SK-N-SH (cell line): ENCODE data around the gene PLCG2. TPM values are rescaled to one million over a fixed set of nuclear protein-coding genes. Genes with fewer than 3 reads are reported as not detected.
"Not testable (repeated sequence)": the region's sequence is repeated elsewhere in the genome, so short reads cannot be mapped to it uniquely, and the experiment has no call there.

Experiments
- CTCF ChIA-PET: fragments of 300-600, 350-600 bp; formaldehyde crosslinking; extraction: SDS; loops from one replicate; lab custom pipeline; 2021; lab: Yijun Ruan, JAX
- POLR2A ChIA-PET: fragments of 350-600 bp; sonication (Branson Sonifier 250); formaldehyde crosslinking; extraction: SDS; loops from one replicate; lab custom pipeline; 2020; ENCODE audit warnings: antibody characterized with exemption, inconsistent platforms; lab: Yijun Ruan, JAX
- DNase-seq: peaks from one replicate; pipeline ENCODE4 v3.0.0; 2012
- H2AFZ ChIP-seq: fragments of 200-600 bp; sonication (generic); 2 replicates; pipeline ENCODE4 v1.8.1; 2016; ENCODE audit warnings: antibody characterized with exemption, mild to moderate bottlenecking, low read depth
- H3F3A ChIP-seq: fragments of 200-600 bp; sonication (generic); replicated peaks from 2 replicates; pipeline ENCODE3; 2016; ENCODE audit warnings: antibody characterized with exemption, mild to moderate bottlenecking; ENCODE audit not compliant: insufficient read depth
- H3K27ac ChIP-seq, 2 experiments: fragments of 200-500 bp in 1 of 2; fragments of 200-600 bp in 1 of 2; sonication (Bioruptor generic) in 1 of 2; sonication (generic), shearing (Covaris generic) in 1 of 2; 2 replicates each; pipeline versions ENCODE4 v1.5.1 to v1.6.1; 2014 to 2016; ENCODE audit warnings: low read depth in 2 of 2, inconsistent platforms in 1 of 2, low read length in 1 of 2, mild to moderate bottlenecking in 1 of 2, mixed read lengths in 1 of 2
- H3K27me3 ChIP-seq: fragments of 200-600 bp; sonication (generic), shearing (Covaris generic); 2 replicates; pipeline ENCODE4 v1.6.1; 2016; ENCODE audit warnings: mixed run types; ENCODE audit not compliant: insufficient read depth
- H3K36me3 ChIP-seq, 2 experiments: fragments of 200-500 bp in 1 of 2; fragments of 200-600 bp in 1 of 2; sonication (Bioruptor generic) in 1 of 2; sonication (generic) in 1 of 2; replicated peaks in 1 of 2; 2 replicates each; pipeline versions ENCODE3 to v1.5.1; 2014 to 2016; ENCODE audit warnings: low read length in 1 of 2, mild to moderate bottlenecking in 1 of 2; ENCODE audit not compliant: insufficient read depth in 2 of 2, control insufficient read depth in 1 of 2
- H3K4me1 ChIP-seq, 2 experiments: fragments of 200-500 bp in 1 of 2; fragments of 200-600 bp in 1 of 2; sonication (Bioruptor generic) in 1 of 2; sonication (generic), shearing (Covaris generic) in 1 of 2; 2 replicates each; pipeline versions ENCODE4 v1.5.1 to v1.6.1; 2014 to 2016; ENCODE audit warnings: low read depth in 1 of 2, low read length in 1 of 2, mixed run types in 1 of 2; ENCODE audit not compliant: insufficient read depth in 2 of 2, control insufficient read depth in 1 of 2
- H3K4me2 ChIP-seq: fragments of 200-600 bp; sonication (generic), shearing (Covaris generic); 2 replicates; pipeline ENCODE4 v1.6.1; 2017; ENCODE audit warnings: mixed run types
- H3K4me3 ChIP-seq, 2 experiments: fragments of 200-500 bp in 1 of 2; fragments of 200-600 bp in 1 of 2; sonication (Bioruptor generic) in 1 of 2; sonication (generic), shearing (Covaris generic) in 1 of 2; 2 replicates each; pipeline versions ENCODE4 v1.5.1 to v1.8.1; 2014 to 2016; ENCODE audit warnings: low read depth in 2 of 2, inconsistent platforms in 1 of 2, low read length in 1 of 2, mild to moderate bottlenecking in 1 of 2, mixed read lengths in 1 of 2, moderate library complexity in 1 of 2
- H3K79me2 ChIP-seq: fragments of 200-600 bp; sonication (generic); 2 replicates; pipeline ENCODE4 v1.8.1; 2017; ENCODE audit warnings: mild to moderate bottlenecking; ENCODE audit not compliant: insufficient read depth
- H3K9ac ChIP-seq: fragments of 200-600 bp; sonication (generic); 2 replicates; pipeline ENCODE4 v1.6.1; 2017; ENCODE audit warnings: mixed run types
- H3K9me2 ChIP-seq: fragments of 200-600 bp; sonication (generic); 2 replicates; pipeline ENCODE4 v1.6.1; 2017; ENCODE audit warnings: mixed run types
- H3K9me3 ChIP-seq: fragments of 200-600 bp; sonication (generic); 2 replicates; pipeline ENCODE4 v1.6.1; 2017; ENCODE audit warnings: mixed run types, mild to moderate bottlenecking, moderate library complexity
- H4K20me1 ChIP-seq: fragments of 200-600 bp; sonication (generic); 2 replicates; pipeline ENCODE4 v1.6.1; 2017; ENCODE audit warnings: mild to moderate bottlenecking, mixed run types; ENCODE audit not compliant: insufficient read depth
- CHD2 ChIP-seq: fragments of 150-350 bp; IDR thresholded peaks from 2 replicates; pipeline ENCODE4 v1.6.1; 2018; ENCODE audit warnings: low read length; ENCODE audit not compliant: partially characterized antibody
- EP300 ChIP-seq, 2 experiments: IDR thresholded peaks; 2 replicates each; pipeline versions ENCODE4 v1.4.0 to v1.6.1; 2012; ENCODE audit warnings: borderline replicate concordance in 1 of 2, low read depth in 1 of 2, low read length in 1 of 2
- EZH2phosphoT487 ChIP-seq: fragments of 200-600 bp; sonication (generic); IDR thresholded peaks from 2 replicates; pipeline ENCODE4 v1.6.1; 2017; ENCODE audit warnings: low read depth, mixed run types, mild to moderate bottlenecking, antibody characterized with exemption, moderate library complexity, borderline replicate concordance
- FOSL2 ChIP-seq: IDR thresholded peaks from 2 replicates; pipeline ENCODE4 v1.4.0; 2012; ENCODE audit warnings: low read depth, mild to moderate bottlenecking, moderate library complexity, borderline replicate concordance
- FOXJ3 ChIP-seq: sonication (generic); formaldehyde crosslinking; IDR thresholded peaks from 2 replicates; pipeline ENCODE4 v1.5.1; 2020; ENCODE audit warnings: mild to moderate bottlenecking, missing genetic modification reagents
- FOXM1 ChIP-seq: IDR thresholded peaks from 2 replicates; pipeline ENCODE4 v1.4.0; 2012; ENCODE audit warnings: low read depth, mild to moderate bottlenecking
- GATA2 ChIP-seq: sonication (generic); formaldehyde crosslinking; IDR thresholded peaks from 2 replicates; pipeline ENCODE4 v1.5.0; 2020; ENCODE audit warnings: mild to moderate bottlenecking, missing genetic modification reagents
- MEF2A ChIP-seq: IDR thresholded peaks from 2 replicates; pipeline ENCODE4 v1.4.0; 2012; ENCODE audit warnings: low read depth, borderline replicate concordance
- NRF1 ChIP-seq: IDR thresholded peaks from 2 replicates; pipeline ENCODE4 v1.6.1; 2012; ENCODE audit warnings: low read depth, mild to moderate bottlenecking, low read length
- RAD21 ChIP-seq: IDR thresholded peaks from 2 replicates; pipeline ENCODE4 v1.6.1; 2012; ENCODE audit warnings: mild to moderate bottlenecking, low read length
- SIN3A ChIP-seq: IDR thresholded peaks from 2 replicates; pipeline ENCODE4 v1.6.1; 2012; ENCODE audit warnings: low read depth, mild to moderate bottlenecking, low read length, moderate library complexity, borderline replicate concordance
- SMC3 ChIP-seq: IDR thresholded peaks from 2 replicates; pipeline ENCODE4 v1.6.1; 2012; ENCODE audit warnings: low read depth, low read length, improper control_type of control experiment
- TAF1 ChIP-seq: IDR thresholded peaks from 2 replicates; pipeline ENCODE4 v1.6.1; 2012; ENCODE audit warnings: low read depth, mild to moderate bottlenecking, low read length, moderate library complexity, borderline replicate concordance
- WGBS: methylation state at CpG from one replicate; pipeline ENCODE4 v1.1.6; 2017; ENCODE audit warnings: low lambda C conversion rate; 5-methylcytosine and 5-hydroxymethylcytosine counted together
- polyA plus RNA-seq, 3 experiments: library from polyadenylated mRNA; depleted of rRNA; stranded (reverse); fragments of >200 nt; gene quantifications; 2 replicates each; pipeline ENCODE4 v1.2.3, GENCODE V29; 2012
- TF ChIP-seq, protein P1 (sequence below): fragments of 150-350 bp; IDR thresholded peaks from 2 replicates; pipeline ENCODE4 v1.6.1; 2016; ENCODE audit warnings: mild to moderate bottlenecking, low read depth, low read length
- TF ChIP-seq, protein P2 (sequence below): IDR thresholded peaks from 2 replicates; pipeline ENCODE4 v1.4.0; 2012; ENCODE audit warnings: low read depth, borderline replicate concordance
- TF ChIP-seq, protein P3 (sequence below): IDR thresholded peaks from 2 replicates; pipeline ENCODE4; 2012
- TF ChIP-seq, protein P4 (sequence below): IDR thresholded peaks from 2 replicates; pipeline ENCODE4 v1.6.1; 2012; ENCODE audit warnings: mild to moderate bottlenecking, low read depth, low read length, moderate library complexity

The PLCG2 gene
- polyA plus RNA-seq, 1 of the 3 experiments (the other 2 are of a cell fraction), result 0.23 TPM

DNA sequence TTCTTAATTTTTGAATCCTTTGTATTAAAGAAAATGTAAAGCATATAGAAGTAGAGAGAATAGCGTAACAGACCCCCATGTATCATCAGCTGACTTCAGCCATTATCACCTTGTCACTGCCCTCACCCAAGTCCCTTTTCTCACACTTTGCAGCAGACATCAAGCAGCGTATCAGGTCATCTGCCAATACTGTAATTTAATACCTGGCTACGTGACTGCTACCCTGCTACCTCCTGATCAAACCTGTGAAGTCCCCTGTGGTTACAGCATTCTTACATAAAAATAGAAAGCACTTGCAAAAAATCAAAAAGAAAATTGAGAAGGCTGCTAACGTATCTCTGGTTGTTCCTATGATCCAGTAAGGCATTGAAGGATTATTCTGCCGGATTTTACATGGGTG, 96.4 kb downstream of the PLCG2 start (continued):
- TF ChIP-seq TAF1 (no peak), FOXM1 (no peak), NRF1 (no peak), SMC3 (no peak), FOSL2 (no peak)
- TF ChIP-seq, protein P1, sequence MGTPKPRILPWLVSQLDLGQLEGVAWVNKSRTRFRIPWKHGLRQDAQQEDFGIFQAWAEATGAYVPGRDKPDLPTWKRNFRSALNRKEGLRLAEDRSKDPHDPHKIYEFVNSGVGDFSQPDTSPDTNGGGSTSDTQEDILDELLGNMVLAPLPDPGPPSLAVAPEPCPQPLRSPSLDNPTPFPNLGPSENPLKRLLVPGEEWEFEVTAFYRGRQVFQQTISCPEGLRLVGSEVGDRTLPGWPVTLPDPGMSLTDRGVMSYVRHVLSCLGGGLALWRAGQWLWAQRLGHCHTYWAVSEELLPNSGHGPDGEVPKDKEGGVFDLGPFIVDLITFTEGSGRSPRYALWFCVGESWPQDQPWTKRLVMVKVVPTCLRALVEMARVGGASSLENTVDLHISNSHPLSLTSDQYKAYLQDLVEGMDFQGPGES, result no peak

DNA sequence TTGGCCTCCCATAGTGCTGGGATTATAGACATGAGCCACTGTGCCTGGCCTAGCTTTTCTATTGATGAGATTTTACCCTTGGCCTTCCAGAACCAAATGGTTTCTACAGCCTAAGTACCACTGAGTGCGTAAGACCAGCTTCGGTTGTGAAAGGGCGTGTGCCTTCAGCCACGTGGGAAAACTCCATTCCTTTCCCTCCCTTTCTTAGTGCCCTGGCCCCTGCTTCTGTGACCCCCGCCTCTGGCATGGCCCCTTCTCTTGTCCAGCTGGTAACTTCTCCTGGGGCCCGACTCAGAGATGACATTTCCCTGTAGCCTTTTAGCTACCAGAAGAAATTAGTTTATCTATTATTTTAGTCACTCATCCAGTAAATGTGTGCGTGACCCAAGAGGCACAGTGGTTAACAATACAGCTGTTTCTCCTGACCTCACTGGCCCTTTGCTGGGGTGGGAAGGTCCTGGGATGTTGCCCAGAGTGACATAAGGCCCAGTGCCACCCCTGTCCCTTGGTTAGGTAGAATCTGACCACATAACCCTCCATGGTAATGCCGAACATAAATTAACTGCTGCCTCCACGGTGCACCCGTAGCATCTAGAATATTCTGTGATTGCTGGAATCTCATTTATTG, 97.3 kb downstream of the PLCG2 start:
- H3K36me3 ChIP-seq, result no peaks in the 10 kb centered on the region
- H3K27me3 ChIP-seq, result no peaks in the 10 kb centered on the region; the same call in 1 of the 2 replicates
- no peaks in the 10 kb centered on the region for H3K9me2 ChIP-seq
- TF ChIP-seq, protein P2, sequence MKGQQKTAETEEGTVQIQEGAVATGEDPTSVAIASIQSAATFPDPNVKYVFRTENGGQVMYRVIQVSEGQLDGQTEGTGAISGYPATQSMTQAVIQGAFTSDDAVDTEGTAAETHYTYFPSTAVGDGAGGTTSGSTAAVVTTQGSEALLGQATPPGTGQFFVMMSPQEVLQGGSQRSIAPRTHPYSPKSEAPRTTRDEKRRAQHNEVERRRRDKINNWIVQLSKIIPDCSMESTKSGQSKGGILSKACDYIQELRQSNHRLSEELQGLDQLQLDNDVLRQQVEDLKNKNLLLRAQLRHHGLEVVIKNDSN, result no peak
- TF ChIP-seq, protein P3, sequence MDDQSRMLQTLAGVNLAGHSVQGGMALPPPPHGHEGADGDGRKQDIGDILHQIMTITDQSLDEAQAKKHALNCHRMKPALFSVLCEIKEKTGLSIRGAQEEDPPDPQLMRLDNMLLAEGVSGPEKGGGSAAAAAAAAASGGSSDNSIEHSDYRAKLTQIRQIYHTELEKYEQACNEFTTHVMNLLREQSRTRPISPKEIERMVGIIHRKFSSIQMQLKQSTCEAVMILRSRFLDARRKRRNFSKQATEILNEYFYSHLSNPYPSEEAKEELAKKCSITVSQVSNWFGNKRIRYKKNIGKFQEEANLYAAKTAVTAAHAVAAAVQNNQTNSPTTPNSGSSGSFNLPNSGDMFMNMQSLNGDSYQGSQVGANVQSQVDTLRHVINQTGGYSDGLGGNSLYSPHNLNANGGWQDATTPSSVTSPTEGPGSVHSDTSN, result no peak
- no peak for TF ChIP-seq EP300 (IDR thresholded peaks at IDR 0.05; ENCODE audit: borderline replicate concordance in 1 of 2, low read depth in 1 of 2, low read length in 1 of 2)
- TF ChIP-seq GATA2 (CRISPR knock-in tag), result no peak
- TF ChIP-seq, protein P4, sequence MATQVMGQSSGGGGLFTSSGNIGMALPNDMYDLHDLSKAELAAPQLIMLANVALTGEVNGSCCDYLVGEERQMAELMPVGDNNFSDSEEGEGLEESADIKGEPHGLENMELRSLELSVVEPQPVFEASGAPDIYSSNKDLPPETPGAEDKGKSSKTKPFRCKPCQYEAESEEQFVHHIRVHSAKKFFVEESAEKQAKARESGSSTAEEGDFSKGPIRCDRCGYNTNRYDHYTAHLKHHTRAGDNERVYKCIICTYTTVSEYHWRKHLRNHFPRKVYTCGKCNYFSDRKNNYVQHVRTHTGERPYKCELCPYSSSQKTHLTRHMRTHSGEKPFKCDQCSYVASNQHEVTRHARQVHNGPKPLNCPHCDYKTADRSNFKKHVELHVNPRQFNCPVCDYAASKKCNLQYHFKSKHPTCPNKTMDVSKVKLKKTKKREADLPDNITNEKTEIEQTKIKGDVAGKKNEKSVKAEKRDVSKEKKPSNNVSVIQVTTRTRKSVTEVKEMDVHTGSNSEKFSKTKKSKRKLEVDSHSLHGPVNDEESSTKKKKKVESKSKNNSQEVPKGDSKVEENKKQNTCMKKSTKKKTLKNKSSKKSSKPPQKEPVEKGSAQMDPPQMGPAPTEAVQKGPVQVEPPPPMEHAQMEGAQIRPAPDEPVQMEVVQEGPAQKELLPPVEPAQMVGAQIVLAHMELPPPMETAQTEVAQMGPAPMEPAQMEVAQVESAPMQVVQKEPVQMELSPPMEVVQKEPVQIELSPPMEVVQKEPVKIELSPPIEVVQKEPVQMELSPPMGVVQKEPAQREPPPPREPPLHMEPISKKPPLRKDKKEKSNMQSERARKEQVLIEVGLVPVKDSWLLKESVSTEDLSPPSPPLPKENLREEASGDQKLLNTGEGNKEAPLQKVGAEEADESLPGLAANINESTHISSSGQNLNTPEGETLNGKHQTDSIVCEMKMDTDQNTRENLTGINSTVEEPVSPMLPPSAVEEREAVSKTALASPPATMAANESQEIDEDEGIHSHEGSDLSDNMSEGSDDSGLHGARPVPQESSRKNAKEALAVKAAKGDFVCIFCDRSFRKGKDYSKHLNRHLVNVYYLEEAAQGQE, result no peak
- TF ChIP-seq FOSL2, result no peak
- no peak for TF ChIP-seq MEF2A
- TF ChIP-seq EZH2phosphoT487, result no peak
- no peak for TF ChIP-seq SIN3A
- TF ChIP-seq FOXJ3 (CRISPR knock-in tag), result no peak
- no peak for TF ChIP-seq CHD2
- TF ChIP-seq RAD21, result no peak
- ChIA-PET CTCF (interaction anchor here (0.9 to 4.5 kb wide), 2 partner anchors 10 to 13 kb away, joined by 4 to 30 read pairs; no protein-coding TSS in a partner anchor), POLR2A (no interaction called here)
- H3K9me3 ChIP-seq, result no peaks in the 10 kb centered on the region
- H3K27ac ChIP-seq, result no peak overlapping the region
- no peak for DNase-seq
- no peaks in the 10 kb centered on the region for H3K4me1 ChIP-seq
- no peak overlapping the region for H3K4me3 ChIP-seq
- H3K79me2 ChIP-seq, result no peaks in the 10 kb centered on the region
- WGBS, result 64% methylated on average over 10 of the region's 10 CpGs
- no peaks in the 10 kb centered on the region for H3F3A ChIP-seq
- H4K20me1 ChIP-seq, result no peaks in the 10 kb centered on the region
- no peak overlapping the region for H3K9ac ChIP-seq
- no peak overlapping the region for H2AFZ ChIP-seq
- no peak overlapping the region for H3K4me2 ChIP-seq

DNA sequence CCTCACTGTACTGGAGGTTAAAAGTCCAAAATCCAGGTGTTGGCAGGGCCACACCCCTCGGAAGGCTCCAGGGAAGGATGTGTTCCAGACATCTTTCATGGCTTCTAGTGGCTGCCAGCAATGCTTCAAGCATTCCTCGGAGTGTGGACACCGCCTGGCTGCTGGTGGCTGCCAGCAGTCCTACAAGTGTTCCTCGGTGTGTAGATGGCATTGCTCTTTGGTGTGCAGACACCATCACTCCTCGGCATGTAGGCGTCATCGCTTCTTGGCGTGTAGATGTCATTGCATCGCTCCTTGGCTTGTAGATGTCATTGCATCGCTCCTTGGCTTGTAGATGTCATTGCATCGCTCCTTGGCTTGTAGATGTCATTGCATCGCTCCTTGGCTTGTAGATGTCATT, 98.4 kb downstream of the PLCG2 start:
- H3K27me3 ChIP-seq, POLR2A ChIA-PET, H3K4me1 ChIP-seq, H3K27ac ChIP-seq, H3K9me2 ChIP-seq, H3K4me3 ChIP-seq, CTCF ChIA-PET, H3K4me2 ChIP-seq, H2AFZ ChIP-seq, H4K20me1 ChIP-seq, DNase-seq, H3F3A ChIP-seq, H3K9me3 ChIP-seq, H3K9ac ChIP-seq, H3K79me2 ChIP-seq, H3K36me3 ChIP-seq: not testable (repeated sequence)
- WGBS, result 68% methylated on average over 12 of the region's 12 CpGs
